OCI-LY7 (cell line): ENCODE measurements around the gene TXNDC17. TPM values are rescaled to one million over a fixed set of nuclear protein-coding genes. Genes with fewer than 3 reads are reported as not detected.
A peak's percentile ranks its signal among the peaks of the same experiment; 100 is the strongest.

Experiments used
- BruUV-seq: library from RNA; stranded (reverse); fragments of 400-500 nt; replicated peaks from 2 replicates; lab custom pipeline; 2021; lab: Mats Ljungman, UMichigan
- CTCF ChIA-PET: fragments of 300-600 bp; sonication (Branson Sonifier 250); formaldehyde crosslinking; loops from one replicate; lab custom pipeline; 2022; ENCODE audit warnings: antibody characterized with exemption; ENCODE audit not compliant: unreplicated experiment; lab: Charles Lee
- POLR2A ChIA-PET: fragments of 300-600 bp; sonication (Branson Sonifier 250); formaldehyde crosslinking; loops from one replicate; lab custom pipeline; 2022; ENCODE audit warnings: antibody characterized with exemption; lab: Charles Lee
- DNase-seq: peaks from one replicate; pipeline ENCODE4 v3.0.0-alpha.2; 2015; ENCODE audit warnings: low spot score
- H2AFZ ChIP-seq: fragments of 200-600 bp; sonication (generic), shearing (Covaris generic); 2 replicates; pipeline ENCODE4 v1.6.1; 2014; ENCODE audit warnings: mild to moderate bottlenecking, antibody characterized with exemption, low read length, moderate library complexity
- H3K27ac ChIP-seq: fragments of 200-600 bp; sonication (generic); 2 replicates; pipeline ENCODE4 v1.5.1; 2014; ENCODE audit warnings: mixed run types, low read depth, mild to moderate bottlenecking, moderate library complexity, low read length, inconsistent platforms; ENCODE audit not compliant: poor library complexity, severe bottlenecking
- H3K36me3 ChIP-seq: fragments of 200-600 bp; sonication (generic); 2 replicates; pipeline ENCODE4 v1.6.1; 2014; ENCODE audit warnings: mild to moderate bottlenecking, antibody characterized with exemption, low read length, moderate library complexity, mixed read lengths; ENCODE audit not compliant: insufficient read depth
- H3K4me1 ChIP-seq: fragments of 200-600 bp; sonication (generic); 2 replicates; pipeline ENCODE4 v1.5.1; 2014; ENCODE audit warnings: mild to moderate bottlenecking, low read length; ENCODE audit not compliant: insufficient read depth, poor library complexity, severe bottlenecking
- H3K4me2 ChIP-seq: fragments of 200-600 bp; sonication (generic); 2 replicates; pipeline ENCODE4 v1.6.1; 2014; ENCODE audit warnings: mild to moderate bottlenecking, low read length
- H3K4me3 ChIP-seq: fragments of 200-600 bp; sonication (generic); 2 replicates; pipeline ENCODE4 v1.5.1; 2014; ENCODE audit warnings: mild to moderate bottlenecking, low read depth, low read length; ENCODE audit not compliant: poor library complexity, severe bottlenecking
- H3K79me2 ChIP-seq: fragments of 200-600 bp; sonication (generic); 2 replicates; pipeline ENCODE4 v1.6.1; 2016; ENCODE audit warnings: low read depth, mild to moderate bottlenecking, low read length, moderate library complexity, mixed read lengths; ENCODE audit not compliant: insufficient read depth
- H3K9me2 ChIP-seq: fragments of 200-600 bp; sonication (generic); 2 replicates; pipeline ENCODE4 v1.6.1; 2016; ENCODE audit warnings: mild to moderate bottlenecking, low read length, mixed read lengths; ENCODE audit not compliant: insufficient read depth
- H3K9me3 ChIP-seq: fragments of 200-600 bp; sonication (generic); 2 replicates; pipeline ENCODE4 v1.6.1; 2014; ENCODE audit warnings: mild to moderate bottlenecking, mixed run types, low read length, mixed read lengths
- H4K20me1 ChIP-seq: fragments of 200-600 bp; sonication (generic); 2 replicates; pipeline ENCODE4 v1.6.1; 2014; ENCODE audit warnings: mild to moderate bottlenecking, antibody characterized with exemption, low read length, moderate library complexity, mixed read lengths; ENCODE audit not compliant: insufficient read depth
- CTCF ChIP-seq: fragments of 200-600 bp; sonication (generic); conservative IDR thresholded peaks from 2 replicates; pipeline ENCODE4 v1.5.1; 2014; ENCODE audit warnings: mild to moderate bottlenecking, antibody characterized with exemption, low read length, moderate library complexity, mixed read lengths
- EZH2phosphoT487 ChIP-seq: fragments of 200-600 bp; sonication (generic); IDR thresholded peaks from 2 replicates; pipeline ENCODE4 v1.6.1; 2018; ENCODE audit warnings: low read depth, borderline replicate concordance, mild to moderate bottlenecking, mixed run types, antibody characterized with exemption, low read length, moderate library complexity, mixed read lengths
- intact Hi-C: fragments of 100-400 bp; cut with micrococcal nuclease; formaldehyde crosslinking; loops from one replicate; pipeline ENCODE4 v1.10.0; 2022; ENCODE audit not compliant: unreplicated experiment
- total RNA-seq, 2 experiments: library from RNA; depleted of rRNA in 1 of 2; stranded (reverse); fragments of >200 nt in 1 of 2; shearing (Covaris generic) in 1 of 2; gene quantifications; 2 replicates each; pipeline ENCODE4 v1.2.3, GENCODE V29; 2014 to 2022

TXNDC17 gene
- total RNA-seq, 2 experiments from 2014 or later, result 63.7 to 81.4 TPM

DNA sequence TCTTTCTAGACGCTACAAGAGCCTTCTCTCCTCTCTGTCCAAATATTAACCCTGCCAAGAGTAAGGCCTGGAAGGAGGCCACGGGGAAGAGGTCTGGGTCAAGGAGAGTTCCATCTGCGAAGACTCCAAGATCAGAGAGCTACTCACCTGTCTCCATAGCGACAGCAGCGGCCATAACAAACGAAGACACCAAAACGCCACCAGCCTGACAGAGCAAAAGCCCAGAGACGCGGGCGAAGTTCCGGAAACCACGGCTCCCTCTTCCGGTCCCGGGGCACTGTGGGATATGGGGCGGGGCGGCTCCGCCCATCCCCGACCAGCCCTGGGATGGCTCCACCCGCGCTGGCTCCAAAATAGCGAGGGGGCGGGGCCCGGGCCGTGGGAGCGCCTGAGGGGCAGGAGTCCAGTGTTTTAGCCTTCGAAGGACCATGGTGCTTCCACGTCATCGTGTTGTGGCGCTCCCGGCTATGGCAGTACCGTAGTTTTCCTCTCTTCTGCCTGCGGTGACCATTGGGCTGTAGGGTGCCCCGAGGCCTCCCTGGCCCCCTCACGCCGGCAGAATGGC is 10.6 kb downstream of the TXNDC17 start, which contains the start of the genes C17orf100 and MED31:
Gene C17orf100, plus strand, starts transcription at position 409 of the 565 bp plus-strand sequence. Its CDS starts 152 bp downstream, at position 561.
Gene MED31, minus strand, starts transcription at position 252 of the 565 bp plus-strand sequence. Its CDS starts 77 bp downstream, at position 175.
- peak; percentile 95 for DNase-seq
- peaks cover 50% of the 10 kb centered on the region for H3K4me1 ChIP-seq
- peak within 1 kb of the TSS; percentile 18; the same call in 1 of the 2 replicates for H2AFZ ChIP-seq
- TF ChIP-seq CTCF (no peak), EZH2phosphoT487 (no peak)
- peaks cover 26% of the 10 kb centered on the region; the same call in 1 of the 2 replicates for H3K36me3 ChIP-seq
- peaks cover 35% of the 10 kb centered on the region for H3K79me2 ChIP-seq
- peak within 1 kb of the TSS; percentile 90 for H3K27ac ChIP-seq
- no peaks in the 10 kb centered on the region for H3K9me2 ChIP-seq
- H3K4me3 ChIP-seq, result peak within 1 kb of the TSS; percentile 91
- ChIA-PET CTCF (no interaction called here), POLR2A (interaction anchor here (2.2 kb wide), 1 partner anchor 10 kb away, joined by 6 read pairs; the partner anchor contains the start of gene TXNDC17)
- H4K20me1 ChIP-seq, result peaks cover 7% of the 10 kb centered on the region; the same call in 1 of the 2 replicates
- intact Hi-C loops, result loop anchor here (1.0 kb wide), 1 partner anchor 11 kb away; the partner anchor contains the start of gene KIAA0753
- peak within 1 kb of the TSS; percentile 91 for H3K4me2 ChIP-seq
- no TSS peak for BruUV-seq
- no peaks in the 10 kb centered on the region for H3K9me3 ChIP-seq

GRCh38 chr17:6651919-6652452 is 11.1 kb downstream of the TXNDC17 start:
- Histone ChIP-seq H3K4me1 (peaks cover 50% of the 10 kb centered on the region), H3K9me2 (no peaks in the 10 kb centered on the region), H2AFZ (peak overlapping the region; percentile 18; the same call in 1 of the 2 replicates), H3K4me2 (peak overlapping the region; percentile 91), H3K79me2 (peaks cover 35% of the 10 kb centered on the region), H4K20me1 (peaks cover 7% of the 10 kb centered on the region; the same call in 1 of the 2 replicates), H3K36me3 (peaks cover 26% of the 10 kb centered on the region; the same call in 1 of the 2 replicates), H3K9me3 (no peaks in the 10 kb centered on the region), H3K4me3 (peak overlapping the region; percentile 91), H3K27ac (no peak overlapping the region)
- DNase-seq, result peak; percentile 23
- no TSS peak for BruUV-seq
- CTCF ChIA-PET, result no interaction called here
- TF ChIP-seq EZH2phosphoT487 (no peak), CTCF (no peak)
- POLR2A ChIA-PET, result interaction anchor here (2.2 kb wide), 1 partner anchor 10 kb away, joined by 6 read pairs; the partner anchor contains the start of gene TXNDC17
- intact Hi-C loops, result loop anchor here (1.0 kb wide), 1 partner anchor 12 kb away; the partner anchor contains the start of gene KIAA0753
